Thoracic aorta (tissue), 2 donors: ENCODE data around the gene GRB14. TPM values are rescaled to one million over a fixed set of nuclear protein-coding genes. Genes with fewer than 3 reads are reported as not detected.

Source experiments
- ATAC-seq: fragments of 150-250 bp; one replicate; pipeline ENCODE4 v1.8.0; 2017; ENCODE audit warnings: low read depth; ENCODE audit not compliant: insufficient number of reproducible peaks, low FRiP score
- DNase-seq: peaks from one replicate; pipeline ENCODE4 v3.0.0-alpha.2; 2020; ENCODE audit warnings: low spot score
- H3K27ac ChIP-seq, 2 donors: fragments of 200-600 bp; sonication (generic); 1 replicate in 1 of 2; 2 replicates in 1 of 2; pipeline ENCODE4 v1.5.1; 2016; ENCODE audit warnings: mild to moderate bottlenecking in 2 of 2, moderate library complexity in 2 of 2
- H3K27me3 ChIP-seq: fragments of 200-600 bp; sonication (generic); replicated peaks from 2 replicates; pipeline ENCODE4 v1.6.0; 2016; ENCODE audit warnings: mild to moderate bottlenecking; ENCODE audit not compliant: insufficient read depth
- H3K36me3 ChIP-seq: fragments of 200-600 bp; sonication (generic); one replicate; pipeline ENCODE4 v1.5.1; 2016
- H3K4me1 ChIP-seq, 2 donors: fragments of 200-600 bp; sonication (generic); 1 replicate in 1 of 2; 2 replicates in 1 of 2; pipeline versions ENCODE4 v1.5.1 to v1.6.0; 2016; ENCODE audit warnings: low read depth in 2 of 2, mild to moderate bottlenecking in 1 of 2; ENCODE audit not compliant: control insufficient read depth in 1 of 2
- H3K4me3 ChIP-seq: fragments of 200-600 bp; sonication (generic); 2 replicates; pipeline ENCODE4 v1.5.1; 2016; ENCODE audit warnings: mild to moderate bottlenecking
- H3K9me3 ChIP-seq: fragments of 200-600 bp; sonication (generic); 2 replicates; pipeline ENCODE4 v1.5.1; 2016
- total RNA-seq, 2 donors: library from RNA; depleted of rRNA; stranded (reverse); fragments of >200 nt; gene quantifications; one replicate each; pipeline versions ENCODE4 v1.1.0 to v1.2.3, GENCODE V29; 2016
- TF ChIP-seq, protein P1 (sequence below): fragments of 200-600 bp; sonication (generic); IDR thresholded peaks from one replicate; pipeline ENCODE4 v1.5.1; 2019; ENCODE audit warnings: antibody characterized with exemption

The GRB14 gene
- total RNA-seq, 2 donors from 2014 or later: 4.7 to 7.9 TPM

DNA sequence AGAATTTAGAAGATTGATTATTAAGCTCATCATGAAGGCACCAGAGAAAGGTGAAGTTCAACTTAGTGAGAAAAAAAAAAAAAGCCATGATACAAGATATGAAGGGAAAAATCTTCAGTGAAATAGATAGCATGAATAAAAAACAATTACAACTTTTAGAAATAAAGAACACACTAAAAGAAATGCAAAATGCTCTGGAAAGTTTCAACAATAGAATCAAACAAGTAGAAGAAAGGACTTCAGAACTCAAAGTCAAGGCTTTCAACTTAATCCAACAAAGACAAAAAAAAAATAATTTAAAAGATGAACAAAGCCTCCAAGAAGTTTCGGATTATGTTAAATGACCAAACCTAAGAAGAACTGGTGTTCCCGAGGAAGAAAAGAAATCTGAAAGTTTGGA is 105.5 kb downstream of the GRB14 start:
- TF ChIP-seq, protein P1, sequence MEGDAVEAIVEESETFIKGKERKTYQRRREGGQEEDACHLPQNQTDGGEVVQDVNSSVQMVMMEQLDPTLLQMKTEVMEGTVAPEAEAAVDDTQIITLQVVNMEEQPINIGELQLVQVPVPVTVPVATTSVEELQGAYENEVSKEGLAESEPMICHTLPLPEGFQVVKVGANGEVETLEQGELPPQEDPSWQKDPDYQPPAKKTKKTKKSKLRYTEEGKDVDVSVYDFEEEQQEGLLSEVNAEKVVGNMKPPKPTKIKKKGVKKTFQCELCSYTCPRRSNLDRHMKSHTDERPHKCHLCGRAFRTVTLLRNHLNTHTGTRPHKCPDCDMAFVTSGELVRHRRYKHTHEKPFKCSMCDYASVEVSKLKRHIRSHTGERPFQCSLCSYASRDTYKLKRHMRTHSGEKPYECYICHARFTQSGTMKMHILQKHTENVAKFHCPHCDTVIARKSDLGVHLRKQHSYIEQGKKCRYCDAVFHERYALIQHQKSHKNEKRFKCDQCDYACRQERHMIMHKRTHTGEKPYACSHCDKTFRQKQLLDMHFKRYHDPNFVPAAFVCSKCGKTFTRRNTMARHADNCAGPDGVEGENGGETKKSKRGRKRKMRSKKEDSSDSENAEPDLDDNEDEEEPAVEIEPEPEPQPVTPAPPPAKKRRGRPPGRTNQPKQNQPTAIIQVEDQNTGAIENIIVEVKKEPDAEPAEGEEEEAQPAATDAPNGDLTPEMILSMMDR: no peak
- ATAC-seq: no peak

DNA sequence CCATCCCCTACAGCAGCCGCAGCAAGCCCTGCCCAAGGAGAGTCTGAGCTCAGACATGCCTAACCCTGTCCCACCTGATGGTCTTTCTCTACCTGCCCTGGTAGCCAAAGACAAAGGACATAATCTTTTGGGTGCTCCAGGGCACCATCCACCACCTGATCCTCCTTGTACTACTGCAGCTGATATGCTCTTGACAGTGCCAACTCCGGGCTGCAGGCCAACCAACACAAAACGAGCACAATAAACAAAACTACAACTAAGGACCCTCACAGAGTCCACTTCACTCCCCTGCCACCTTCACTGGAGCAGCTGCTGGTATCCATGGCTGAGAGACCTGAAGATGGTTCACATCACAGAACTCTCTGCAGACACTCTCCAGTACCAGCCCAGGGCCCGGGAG is 106.3 kb downstream of the GRB14 start:
- DNase-seq (no peak), ATAC-seq (no peak)
- Histone ChIP-seq H3K36me3 (no peaks in the 10 kb centered on the region), H3K4me1 (no peaks in the 10 kb centered on the region), H3K4me3 (no peak overlapping the region), H3K27me3 (no peaks in the 10 kb centered on the region), H3K9me3 (peaks cover 19% of the 10 kb centered on the region), H3K27ac (no peak overlapping the region)
- TF ChIP-seq, protein P1: no peak

More for the DNA sequence above, 105.5 kb downstream of the GRB14 start:
- H3K9me3 ChIP-seq: peaks cover 19% of the 10 kb centered on the region
- no peak overlapping the region for H3K4me3 ChIP-seq
- H3K27ac ChIP-seq: no peak overlapping the region
- no peak for DNase-seq
- no peaks in the 10 kb centered on the region for H3K4me1 ChIP-seq
- no peaks in the 10 kb centered on the region for H3K27me3 ChIP-seq
- no peaks in the 10 kb centered on the region for H3K36me3 ChIP-seq

DNA sequence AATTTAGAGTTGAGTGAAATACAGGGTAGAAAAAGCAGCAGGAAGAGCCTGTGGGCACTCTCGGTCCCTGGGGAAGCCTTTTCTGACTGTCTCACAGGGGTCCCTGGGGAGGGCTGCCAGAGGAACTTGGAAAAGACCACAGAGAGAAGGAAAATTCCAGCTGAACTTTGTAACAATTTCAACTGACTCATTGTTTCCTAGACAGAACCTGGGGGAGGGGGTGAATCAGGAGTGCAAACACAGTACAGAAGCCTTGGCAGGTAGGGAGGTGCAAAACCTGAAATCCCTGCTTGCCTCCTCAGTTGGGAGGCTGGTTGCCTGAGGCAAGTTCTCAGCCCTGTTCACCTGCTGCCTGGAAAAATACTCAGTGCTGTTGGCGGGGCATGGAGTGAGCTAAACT is 106.8 kb downstream of the GRB14 start:
- no peak overlapping the region for H3K4me3 ChIP-seq
- TF ChIP-seq, protein P1: no peak
- DNase-seq (no peak), ATAC-seq (no peak)
- no peaks in the 10 kb centered on the region for H3K4me1 ChIP-seq
- H3K27ac ChIP-seq: no peak overlapping the region
- peaks cover 19% of the 10 kb centered on the region for H3K9me3 ChIP-seq
- H3K27me3 ChIP-seq: no peaks in the 10 kb centered on the region
- H3K36me3 ChIP-seq: no peaks in the 10 kb centered on the region

DNA sequence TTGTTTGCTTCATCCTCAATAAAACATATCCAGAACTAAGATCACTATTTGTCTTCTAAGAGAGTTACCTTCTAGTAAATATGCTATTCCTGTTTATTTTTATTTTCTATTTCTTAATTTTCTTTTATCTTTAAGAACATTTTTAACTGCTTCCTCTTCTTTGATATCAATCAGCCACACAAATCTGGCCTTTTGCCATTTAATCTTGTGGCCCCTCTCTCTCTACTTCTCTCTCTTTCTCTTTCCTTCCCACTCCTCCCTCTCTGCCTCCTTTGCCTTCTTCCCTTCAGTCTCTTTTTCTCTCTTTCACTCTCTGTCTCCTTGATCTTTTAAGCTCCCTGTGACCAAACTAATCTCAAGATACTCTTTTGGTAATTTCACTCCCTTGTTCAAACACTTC is 108.4 kb downstream of the GRB14 start:
- no peak for DNase-seq
- Histone ChIP-seq H3K27me3 (no peaks in the 10 kb centered on the region), H3K36me3 (no peaks in the 10 kb centered on the region), H3K27ac (no peak overlapping the region), H3K4me1 (no peaks in the 10 kb centered on the region), H3K4me3 (no peak overlapping the region), H3K9me3 (peaks cover 19% of the 10 kb centered on the region)
- TF ChIP-seq, protein P1: no peak
- ATAC-seq: no peak

DNA sequence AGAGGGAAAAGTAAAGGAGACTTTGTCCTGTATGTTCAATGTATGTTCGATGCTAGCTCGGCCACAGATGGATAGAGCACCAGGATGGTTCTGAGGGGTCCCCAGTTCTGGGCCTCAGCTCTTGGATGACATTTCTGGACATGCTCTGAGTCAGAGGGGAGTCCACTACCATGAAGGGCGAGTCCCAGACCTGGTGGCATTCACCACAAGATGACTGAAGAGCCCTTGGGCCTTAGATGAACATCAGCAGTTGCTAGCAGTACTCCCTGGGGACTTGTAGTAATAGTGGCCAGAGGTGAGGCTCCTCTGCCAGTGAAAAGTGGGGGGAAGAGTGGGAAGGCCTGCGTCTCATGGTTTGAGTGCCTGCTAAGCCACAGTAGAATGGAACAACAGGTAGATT is 109.5 kb downstream of the GRB14 start:
- TF ChIP-seq, protein P1: no peak
- Histone ChIP-seq H3K4me1 (no peaks in the 10 kb centered on the region), H3K4me3 (no peak overlapping the region), H3K9me3 (peaks cover 13% of the 10 kb centered on the region), H3K27me3 (no peaks in the 10 kb centered on the region), H3K36me3 (no peaks in the 10 kb centered on the region), H3K27ac (no peak overlapping the region)
- ATAC-seq (no peak), DNase-seq (no peak)
